NCI-H2029 treated with DMSO at 0.1 percent for 48 hours (cell line): Measurements from ENCODE around the gene ACER1.

Experiments used
- DNase-seq: peaks from one replicate; lab custom pipeline; 2025; lab: John Stamatoyannopoulos, UW

The ACER1 gene

DNA sequence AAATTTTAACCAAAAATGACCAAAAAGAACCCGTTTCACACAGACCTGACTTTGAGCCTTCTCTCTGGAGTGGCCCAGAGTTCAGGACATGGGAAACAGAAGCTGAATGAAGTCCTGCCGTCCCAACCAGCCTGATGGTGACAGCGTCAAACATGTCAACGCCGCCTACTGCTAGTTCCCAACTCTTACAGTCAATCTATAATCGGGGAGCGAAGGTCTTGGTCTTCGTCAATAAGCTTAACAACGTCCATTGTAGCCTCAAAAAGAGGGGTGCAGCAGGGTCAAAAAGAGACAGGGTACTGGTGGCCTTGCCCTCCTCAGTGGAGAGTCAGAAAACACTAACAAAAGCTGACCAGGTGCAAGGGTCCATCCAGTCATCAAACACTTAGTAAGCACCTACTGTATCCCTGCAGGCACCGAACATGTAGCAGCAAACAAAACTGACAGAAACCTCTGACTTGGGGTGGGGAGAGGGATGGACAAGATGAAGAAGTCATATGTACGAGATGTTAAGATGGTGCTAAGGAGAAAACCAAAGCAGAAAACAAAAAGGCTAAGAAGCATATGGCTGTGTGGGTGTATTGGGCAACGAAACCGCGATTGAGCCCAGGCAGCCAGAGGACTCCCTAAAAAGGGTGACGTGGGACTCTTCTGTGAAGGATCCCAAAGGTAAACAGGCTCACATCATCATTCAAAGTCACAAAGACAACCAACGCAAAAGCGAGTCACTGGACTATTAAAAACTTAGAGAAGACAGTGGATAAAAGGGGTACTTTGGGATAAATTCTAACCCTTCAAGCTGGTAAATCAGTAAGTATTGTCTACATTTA lies 65.6 kb downstream of the ACER1 start:
- DNase-seq = no peak

DNA sequence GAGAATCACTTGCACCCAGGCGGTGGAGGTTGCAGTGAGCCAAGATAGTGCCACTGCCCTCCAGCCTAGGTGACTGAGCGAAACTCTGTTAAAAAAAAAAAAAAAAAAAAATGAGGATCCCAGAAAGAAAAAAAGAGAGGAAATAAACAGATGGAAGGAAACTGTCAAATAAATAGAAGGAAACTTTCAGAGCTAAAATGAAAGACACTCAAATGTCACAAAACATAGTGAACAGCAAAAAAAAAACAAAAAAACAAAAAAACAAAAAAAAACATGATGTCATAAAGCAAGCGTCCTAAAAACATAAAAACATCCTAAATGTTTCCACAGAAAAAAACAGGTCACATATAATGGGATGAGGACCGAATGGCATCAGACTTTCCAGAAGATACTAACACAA lies 68.6 kb downstream of the ACER1 start:
- no peak for DNase-seq

DNA sequence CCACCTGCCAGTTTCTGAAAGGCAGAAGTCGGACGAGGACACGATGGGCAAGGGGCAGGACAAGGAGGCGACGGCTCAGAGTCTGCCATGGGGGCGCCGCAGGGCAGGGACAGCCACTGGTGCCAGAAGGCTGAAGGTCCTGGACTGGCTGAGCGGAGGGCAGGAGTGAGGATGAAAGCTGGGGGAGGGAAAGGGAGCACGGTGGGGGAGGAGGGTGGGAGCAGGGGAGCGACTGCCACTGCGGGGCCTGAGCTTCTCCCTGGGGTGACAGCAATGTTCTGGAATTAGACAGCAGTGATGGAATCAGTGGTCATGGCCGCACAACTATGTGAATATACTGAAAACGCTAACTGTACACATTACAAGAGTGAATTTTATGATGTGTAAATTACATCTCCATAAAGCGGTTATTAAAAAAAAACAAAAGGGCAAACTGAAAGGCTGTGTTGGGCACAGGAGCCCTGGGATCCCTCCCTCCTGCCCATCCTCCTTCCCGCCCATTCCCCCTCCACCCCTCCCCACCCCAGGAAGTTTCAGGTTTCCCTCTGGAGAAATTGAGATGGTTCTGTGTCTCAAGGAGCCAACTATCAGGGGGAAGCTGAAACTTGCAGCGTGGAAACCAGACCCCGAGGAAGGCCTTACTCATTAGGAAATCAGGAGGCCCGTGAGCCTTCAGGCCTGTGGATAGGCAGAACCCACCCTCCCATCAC lies 69.5 kb downstream of the ACER1 start:
- no peak for DNase-seq

DNA sequence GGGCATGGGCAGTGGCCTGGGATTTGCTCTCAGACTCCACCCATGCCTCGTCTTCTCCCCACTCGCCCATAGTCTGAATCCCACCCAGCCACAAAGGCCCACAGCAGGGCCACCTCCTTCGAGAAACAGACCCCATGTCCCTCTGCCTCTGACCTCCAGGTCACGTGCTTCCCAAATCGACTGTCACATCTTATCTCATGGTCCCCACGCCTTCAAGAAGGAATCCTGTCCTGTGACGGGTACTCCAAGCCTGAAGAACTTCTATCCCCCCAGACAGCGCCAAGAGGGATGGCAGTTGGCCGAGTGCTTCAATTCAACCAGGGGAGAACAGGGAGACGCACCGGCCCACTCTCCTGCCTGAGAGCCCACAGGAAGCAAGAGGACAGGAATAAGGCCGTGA lies 70.1 kb downstream of the ACER1 start:
- DNase-seq = no peak

DNA sequence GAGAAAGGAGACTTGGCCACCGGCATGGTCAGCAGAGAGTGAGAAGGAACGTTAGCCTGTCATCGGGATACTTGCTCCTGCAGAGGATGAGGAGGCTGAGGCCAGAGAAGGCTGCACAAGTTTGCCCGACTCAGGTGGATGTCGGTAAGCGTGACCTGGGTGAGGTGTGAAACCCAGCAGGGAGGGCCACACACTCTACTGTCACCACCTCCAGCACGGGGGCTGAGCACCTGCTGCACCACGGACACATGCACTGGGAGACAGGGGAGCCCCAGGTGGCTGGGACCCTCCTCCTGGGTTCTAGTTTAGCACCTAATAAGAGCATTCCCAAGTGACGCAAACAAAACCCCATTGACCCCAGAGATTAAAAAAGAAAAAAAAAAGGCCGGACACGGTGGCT lies 70.9 kb downstream of the ACER1 start:
- DNase-seq = no peak

DNA sequence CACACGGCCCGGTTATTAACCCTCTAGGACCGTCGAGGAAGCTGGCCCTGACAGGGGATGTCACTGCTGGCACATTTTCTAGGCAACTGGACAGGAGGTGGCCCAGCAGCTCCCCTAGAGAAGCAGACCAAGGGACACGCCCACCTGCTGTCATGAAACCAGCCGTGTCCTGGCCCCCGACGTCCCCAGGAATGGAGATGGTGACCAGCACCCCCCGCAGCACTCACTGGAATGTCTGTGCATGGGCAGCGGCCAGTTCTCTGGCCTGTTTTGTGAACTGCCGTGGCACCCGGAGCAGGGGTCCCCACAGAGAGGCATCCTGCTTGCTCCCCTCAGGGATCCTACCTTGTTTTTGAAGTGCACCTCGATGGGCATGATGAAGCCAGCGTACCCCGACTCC lies 71.5 kb downstream of the ACER1 start:
- no peak for DNase-seq

DNA sequence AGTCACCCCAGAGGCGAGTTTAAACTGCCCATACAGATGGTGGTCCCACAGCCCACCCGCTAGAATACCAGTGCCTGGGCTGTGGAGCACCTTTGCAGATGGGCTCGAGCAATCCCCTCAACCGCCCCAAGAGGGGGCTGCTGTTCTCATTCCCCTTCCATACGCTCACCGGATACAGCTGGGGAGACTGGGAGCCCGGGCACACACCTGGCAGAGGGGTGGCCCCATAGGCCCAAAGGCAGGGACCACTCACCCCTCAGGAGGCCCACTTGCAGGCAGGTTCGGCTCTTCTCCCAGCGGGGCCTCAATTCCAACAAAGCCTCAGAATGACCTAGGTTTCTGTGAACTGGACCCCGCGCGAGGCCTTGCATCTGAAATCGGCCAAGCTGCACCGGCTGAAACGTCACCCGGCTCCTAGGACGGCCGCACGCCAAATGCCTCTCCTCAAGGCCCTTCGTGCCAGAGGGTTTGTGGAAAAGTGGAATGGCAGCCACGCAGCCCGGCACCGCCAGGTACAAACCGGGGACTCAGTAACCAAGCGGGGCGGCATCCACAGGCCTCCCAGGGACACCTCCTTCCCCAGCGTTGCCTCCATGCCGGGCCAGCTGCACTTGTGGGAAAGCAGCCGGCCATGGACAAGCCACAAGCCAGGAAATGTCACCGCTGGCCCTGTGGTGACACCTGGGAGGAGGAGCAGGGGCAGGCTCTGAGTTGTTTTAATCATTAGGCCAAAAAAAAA lies 72.3 kb downstream of the ACER1 start:
- no peak for DNase-seq

GRCh38 chr19:6260376-6260775 lies 73.0 kb downstream of the ACER1 start:
- no peak for DNase-seq

GRCh38 chr19:6259312-6259861 lies 74.0 kb downstream of the ACER1 start:
- no peak for DNase-seq

DNA sequence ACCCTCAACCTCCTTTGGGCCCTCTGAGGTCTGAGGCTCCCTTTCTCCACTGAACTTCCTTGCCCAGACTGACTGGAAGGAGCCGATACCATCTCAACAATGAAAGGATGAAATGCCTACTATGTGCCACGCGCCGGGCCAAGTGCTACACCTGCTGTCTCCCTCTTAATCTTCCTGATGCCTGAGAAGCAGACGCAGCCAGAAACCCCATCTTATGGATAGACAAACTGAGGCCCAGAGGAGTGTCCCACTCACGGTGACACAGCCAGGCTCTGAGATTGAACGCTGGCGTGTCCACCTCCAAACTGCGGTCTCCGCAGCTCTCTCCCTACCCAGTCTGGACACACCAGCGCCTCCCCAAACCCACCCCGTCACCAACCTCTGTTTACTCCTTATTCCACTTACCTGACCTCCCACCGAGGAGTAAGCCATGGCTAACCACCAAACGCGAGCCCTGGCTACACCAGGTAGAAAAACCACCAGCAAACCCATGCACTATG lies 74.5 kb downstream of the ACER1 start:
- no peak for DNase-seq
